Lower lobe of right lung (tissue), 2 donors: ENCODE data around the gene BPIFB1. TPM values are rescaled to one million over a fixed set of nuclear protein-coding genes. Genes with fewer than 3 reads are reported as not detected.
A peak's percentile ranks its signal among the peaks of the same experiment; 100 is the strongest.

Experiments
- ATAC-seq, 2 donors: fragments of 200-7000 bp; cut with Tn5 transposase; one replicate each; pipeline ENCODE4 v1.9.1; 2020 to 2022; ENCODE audit warnings: mild to moderate bottlenecking in 2 of 2, moderate library complexity in 2 of 2
- DNase-seq: peaks from one replicate; pipeline ENCODE4 v3.0.0-alpha.2; 2020
- H3K27ac ChIP-seq: fragments of 200-600 bp; one replicate; pipeline ENCODE4 v1.8.0; 2022
- H3K27me3 ChIP-seq: fragments of 200-600 bp; one replicate; pipeline ENCODE4 v1.8.0; 2022; ENCODE audit warnings: low read depth
- H3K36me3 ChIP-seq: fragments of 200-600 bp; one replicate; pipeline ENCODE4 v1.8.0; 2022; ENCODE audit warnings: mild to moderate bottlenecking
- H3K4me1 ChIP-seq: fragments of 200-600 bp; one replicate; pipeline ENCODE4 v1.8.0; 2022
- H3K4me3 ChIP-seq: fragments of 200-600 bp; one replicate; pipeline ENCODE4 v1.8.0; 2022; ENCODE audit warnings: mild to moderate bottlenecking
- H3K9me3 ChIP-seq: fragments of 200-600 bp; one replicate; pipeline ENCODE4 v1.8.0; 2022
- intact Hi-C: fragments of 100-400 bp; cut with DNase I; formaldehyde crosslinking; loops from one replicate; pipeline ENCODE4 v1.11.0; 2022
- total RNA-seq: library from RNA; stranded (reverse); fragmentation: NEBNext Ultra II Directional; extraction: Animal tissue kit (Norgen Biotek cat#: 25700); gene quantifications from one replicate; pipeline ENCODE4 v1.2.1, GENCODE V29; 2021
- TF ChIP-seq, protein P1 (sequence below): fragments of 200-600 bp; IDR thresholded peaks from one replicate; pipeline ENCODE4 v1.8.0; 2022; ENCODE audit warnings: antibody characterized with exemption, mild to moderate bottlenecking
- donor health status: DM: no; HTN: yes; CAD: no; lungs with severe emphysema.

Gene BPIFB1
- total RNA-seq, 1 donor from 2014 or later: 263 TPM

GRCh38 chr20:33322456-33322855 is 39.4 kb downstream of the BPIFB1 start:
- ATAC-seq: no peak
- DNase-seq: no peak
- Histone ChIP-seq H3K4me3 (no peak overlapping the region), H3K27ac (no peak overlapping the region), H3K9me3 (no peaks in the 10 kb centered on the region), H3K36me3 (no peaks in the 10 kb centered on the region), H3K4me1 (no peaks in the 10 kb centered on the region), H3K27me3 (peaks cover 15% of the 10 kb centered on the region)
- TF ChIP-seq, protein P1, sequence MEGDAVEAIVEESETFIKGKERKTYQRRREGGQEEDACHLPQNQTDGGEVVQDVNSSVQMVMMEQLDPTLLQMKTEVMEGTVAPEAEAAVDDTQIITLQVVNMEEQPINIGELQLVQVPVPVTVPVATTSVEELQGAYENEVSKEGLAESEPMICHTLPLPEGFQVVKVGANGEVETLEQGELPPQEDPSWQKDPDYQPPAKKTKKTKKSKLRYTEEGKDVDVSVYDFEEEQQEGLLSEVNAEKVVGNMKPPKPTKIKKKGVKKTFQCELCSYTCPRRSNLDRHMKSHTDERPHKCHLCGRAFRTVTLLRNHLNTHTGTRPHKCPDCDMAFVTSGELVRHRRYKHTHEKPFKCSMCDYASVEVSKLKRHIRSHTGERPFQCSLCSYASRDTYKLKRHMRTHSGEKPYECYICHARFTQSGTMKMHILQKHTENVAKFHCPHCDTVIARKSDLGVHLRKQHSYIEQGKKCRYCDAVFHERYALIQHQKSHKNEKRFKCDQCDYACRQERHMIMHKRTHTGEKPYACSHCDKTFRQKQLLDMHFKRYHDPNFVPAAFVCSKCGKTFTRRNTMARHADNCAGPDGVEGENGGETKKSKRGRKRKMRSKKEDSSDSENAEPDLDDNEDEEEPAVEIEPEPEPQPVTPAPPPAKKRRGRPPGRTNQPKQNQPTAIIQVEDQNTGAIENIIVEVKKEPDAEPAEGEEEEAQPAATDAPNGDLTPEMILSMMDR: no peak
- intact Hi-C loops: no loop called here

DNA sequence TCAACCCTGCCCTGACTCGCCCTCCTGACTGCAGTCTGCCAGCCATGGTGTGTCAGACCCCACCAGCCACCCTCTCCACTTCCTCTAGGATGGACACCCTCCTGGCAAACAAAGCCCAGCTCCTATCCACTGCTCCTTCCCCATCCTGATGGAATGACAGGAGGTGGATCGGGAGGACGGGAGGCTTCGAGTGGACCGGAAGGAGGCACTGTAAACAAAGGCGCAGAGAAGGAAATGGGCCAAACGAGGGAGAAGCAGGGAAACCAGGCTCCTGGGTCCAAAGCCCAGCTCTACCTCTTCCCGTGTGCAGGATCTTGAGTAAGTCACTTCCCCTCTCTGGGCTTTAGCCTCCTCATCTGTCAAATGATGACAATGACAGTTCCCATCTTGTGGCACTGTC is 40.2 kb downstream of the BPIFB1 start:
- Histone ChIP-seq H3K27ac (no peak overlapping the region), H3K4me1 (no peaks in the 10 kb centered on the region), H3K36me3 (no peaks in the 10 kb centered on the region), H3K27me3 (peaks cover 15% of the 10 kb centered on the region), H3K9me3 (no peaks in the 10 kb centered on the region), H3K4me3 (no peak overlapping the region)
- ATAC-seq: peak in 1 of 2 donors; percentile 24
- intact Hi-C loops: no loop called here
- no peak for DNase-seq
- TF ChIP-seq, protein P1: no peak

GRCh38 chr20:33325350-33325749 is 42.3 kb downstream of the BPIFB1 start:
- TF ChIP-seq, protein P1: no peak
- intact Hi-C loops: no loop called here
- DNase-seq (no peak), ATAC-seq (no peak)
- no peaks in the 10 kb centered on the region for H3K36me3 ChIP-seq
- H3K27ac ChIP-seq: no peak overlapping the region
- peaks cover 15% of the 10 kb centered on the region for H3K27me3 ChIP-seq
- H3K9me3 ChIP-seq: no peaks in the 10 kb centered on the region
- no peaks in the 10 kb centered on the region for H3K4me1 ChIP-seq
- H3K4me3 ChIP-seq: no peak overlapping the region

DNA sequence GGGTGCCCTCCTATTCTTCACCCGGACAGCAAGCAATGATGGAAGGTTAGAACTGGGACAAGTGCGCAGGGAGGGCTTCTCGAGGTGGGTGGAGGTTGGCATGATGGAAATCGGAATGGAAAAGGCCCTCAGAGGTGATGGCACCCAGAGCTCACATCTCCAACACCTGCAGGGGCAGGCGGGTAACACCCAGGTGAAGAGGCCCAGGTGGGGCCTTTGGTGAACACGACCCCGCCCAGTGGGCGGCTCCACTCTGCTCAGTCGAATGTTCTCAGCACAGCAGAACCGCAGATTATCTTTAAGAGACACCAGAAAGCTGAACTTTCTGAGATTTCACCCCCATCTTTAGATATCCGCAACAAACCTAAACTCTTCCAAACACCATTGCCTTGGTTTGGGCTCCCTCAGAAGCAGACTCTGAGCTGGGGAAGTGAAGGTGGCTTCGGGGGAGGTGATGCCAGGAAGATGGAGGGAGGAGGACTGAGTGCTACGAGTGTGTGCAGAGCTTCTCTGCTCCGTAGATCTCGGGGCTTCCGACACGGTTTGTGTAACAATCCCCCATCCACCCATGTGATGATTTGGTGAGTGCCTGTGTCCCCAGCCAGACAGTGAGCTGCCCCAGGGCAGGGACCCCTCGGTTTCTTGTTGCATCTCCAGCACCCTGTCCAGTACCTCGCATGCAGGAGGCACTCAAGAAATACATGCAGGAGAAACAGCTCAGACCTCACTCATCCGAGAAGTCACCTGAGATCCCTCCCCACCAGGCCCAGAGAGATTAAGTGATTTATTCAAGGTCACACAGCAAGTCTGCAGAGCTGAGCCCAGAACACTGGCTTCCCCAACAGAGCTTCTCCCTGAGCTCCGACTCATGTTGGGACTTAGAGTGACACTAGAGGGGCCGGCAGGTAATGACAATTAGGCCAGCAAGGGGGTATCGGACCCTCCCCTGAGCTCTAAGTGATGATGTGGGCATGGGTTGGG is 45.4 kb downstream of the BPIFB1 start:
- Histone ChIP-seq H3K36me3 (no peaks in the 10 kb centered on the region), H3K27ac (no peak overlapping the region), H3K4me3 (no peak overlapping the region), H3K4me1 (no peaks in the 10 kb centered on the region), H3K27me3 (peaks cover 10% of the 10 kb centered on the region), H3K9me3 (no peaks in the 10 kb centered on the region)
- ATAC-seq: no peak
- intact Hi-C loops: no loop called here
- TF ChIP-seq, protein P1: no peak
- no peak for DNase-seq

DNA sequence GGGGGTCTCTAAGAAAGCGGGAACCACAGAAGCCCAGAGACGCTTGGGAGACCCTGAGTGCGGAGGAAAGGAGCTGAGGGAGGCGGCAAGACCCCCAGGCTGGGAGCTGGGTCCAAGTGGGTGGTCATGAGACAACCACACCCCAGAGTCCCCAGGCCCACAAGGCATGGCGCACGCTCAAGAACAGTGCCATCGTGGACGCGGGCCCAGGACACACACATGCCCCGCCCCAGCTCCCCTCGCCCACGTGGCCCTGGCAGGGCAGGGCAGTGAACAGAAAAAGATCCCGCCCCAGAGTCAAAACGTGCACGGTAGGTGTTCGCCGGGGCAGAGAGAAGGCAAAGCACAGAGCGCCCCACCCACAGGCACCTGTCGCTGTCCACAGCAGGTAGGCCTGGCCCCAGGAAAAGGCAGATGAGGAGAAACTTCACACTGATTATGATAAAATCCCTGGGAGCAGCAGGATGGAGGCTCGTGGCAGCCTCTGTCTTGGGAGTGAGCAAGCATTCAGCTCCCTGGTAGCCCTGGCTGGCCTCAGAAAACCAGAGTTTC is 50.0 kb downstream of the BPIFB1 start:
- TF ChIP-seq, protein P1: no peak
- intact Hi-C loops: no loop called here
- Histone ChIP-seq H3K27ac (no peak overlapping the region), H3K4me1 (no peaks in the 10 kb centered on the region), H3K4me3 (no peak overlapping the region), H3K9me3 (no peaks in the 10 kb centered on the region), H3K27me3 (no peaks in the 10 kb centered on the region), H3K36me3 (no peaks in the 10 kb centered on the region)
- ATAC-seq (no peak), DNase-seq (no peak)
